Mesothelial cell of epicardium (in vitro differentiated cells): ENCODE data around the gene VEGFA. TPM values are rescaled to one million over a fixed set of nuclear protein-coding genes. Genes with fewer than 3 reads are reported as not detected.
A peak's percentile ranks its signal among the peaks of the same experiment; 100 is the strongest.

Experiments
- DNase-seq, 2 experiments: peaks; one replicate each; pipeline ENCODE4 v3.0.0; 2021; ENCODE audit warnings: low spot score in 2 of 2; ENCODE audit not compliant: unreplicated experiment in 2 of 2
- H3K27ac Mint-ChIP-seq: 2 replicates; pipeline ENCODE4 v1.8.0; 2021; ENCODE audit warnings: mixed read lengths
- H3K27me3 Mint-ChIP-seq: 2 replicates; pipeline ENCODE4 v1.8.0; 2021; ENCODE audit warnings: low read depth, mixed read lengths
- H3K36me3 Mint-ChIP-seq: 2 replicates; pipeline ENCODE4 v1.8.0; 2021; ENCODE audit warnings: mixed read lengths
- H3K4me1 Mint-ChIP-seq: 2 replicates; pipeline ENCODE4 v1.8.0; 2021; ENCODE audit warnings: mixed read lengths
- H3K4me3 Mint-ChIP-seq: 2 replicates; pipeline ENCODE4 v1.8.0; 2021; ENCODE audit warnings: mild to moderate bottlenecking, moderate library complexity, mixed read lengths
- H3K9me3 Mint-ChIP-seq: 2 replicates; pipeline ENCODE4 v1.8.0; 2021; ENCODE audit warnings: mixed read lengths
- CTCF ChIP-seq: fragments of 200-600 bp; sonication (generic); IDR thresholded peaks from one replicate; pipeline ENCODE4 v1.5.0; 2021; ENCODE audit warnings: antibody characterized with exemption; ENCODE audit not compliant: unreplicated experiment
- total RNA-seq: library from RNA; stranded (reverse); gene quantifications from 3 replicates; pipeline ENCODE4 v1.2.1, GENCODE V29; 2021

VEGFA gene
- total RNA-seq, 1 donor from 2014 or later = 185 TPM

- no peaks in the 10 kb centered on the region for H3K36me3 Mint-ChIP-seq
- H3K4me1 Mint-ChIP-seq = peaks cover 20% of the 10 kb centered on the region
- H3K27ac Mint-ChIP-seq = no peak overlapping the region
- no peak for TF ChIP-seq CTCF
- peaks cover 4% of the 10 kb centered on the region for H3K9me3 Mint-ChIP-seq
- H3K4me3 Mint-ChIP-seq = no peak overlapping the region
- no peaks in the 10 kb centered on the region for H3K27me3 Mint-ChIP-seq
- DNase-seq = no peak
These were observed 33.2 kb upstream of the VEGFA start for GRCh38 chr6:43736844-43737243.

DNA sequence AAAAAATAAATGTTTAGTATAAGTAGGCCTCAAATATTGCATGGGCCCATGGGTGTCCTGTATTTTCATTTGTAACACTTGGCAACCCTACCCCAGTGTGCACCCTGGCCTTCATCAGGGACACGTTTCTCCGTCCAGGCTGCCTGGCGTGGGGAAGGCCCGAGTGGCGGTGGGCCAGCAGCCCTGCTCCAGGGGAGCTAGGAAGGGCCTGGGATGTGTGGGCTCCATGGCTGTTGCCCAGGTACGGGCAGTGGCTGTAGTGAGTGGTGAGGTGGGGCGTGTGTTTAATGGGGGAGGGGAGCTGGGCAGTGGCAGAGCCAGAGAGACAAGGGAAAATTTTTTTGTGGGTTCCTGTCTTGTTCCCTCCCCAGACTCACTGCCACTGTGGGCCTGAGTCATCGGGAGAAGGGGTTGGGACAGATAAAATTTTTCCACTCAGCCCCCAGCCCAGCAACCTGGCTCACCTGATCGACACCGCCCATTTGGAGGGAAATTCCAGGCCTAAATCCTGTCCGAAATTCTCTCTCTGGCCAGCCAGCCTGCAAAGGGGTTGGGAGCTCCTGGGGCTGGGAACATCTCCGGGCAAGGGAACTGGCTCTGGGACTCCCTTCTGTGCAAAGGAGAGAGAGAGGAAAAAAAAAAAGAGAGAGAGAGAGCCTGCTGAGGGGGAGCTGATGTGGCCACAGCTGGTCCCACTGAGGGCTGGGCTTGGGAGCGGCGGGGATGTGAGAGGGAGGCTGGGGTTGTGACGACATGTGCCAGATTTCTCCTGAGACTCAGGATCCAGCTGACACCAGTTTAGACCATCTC is 32.5 kb upstream of the VEGFA start:
- TF ChIP-seq CTCF = no peak
- no peaks in the 10 kb centered on the region for H3K27me3 Mint-ChIP-seq
- H3K36me3 Mint-ChIP-seq = no peaks in the 10 kb centered on the region
- H3K4me1 Mint-ChIP-seq = peaks cover 21% of the 10 kb centered on the region
- DNase-seq = no peak
- no peak overlapping the region for H3K4me3 Mint-ChIP-seq
- no peaks in the 10 kb centered on the region for H3K9me3 Mint-ChIP-seq
- peak overlapping the region; percentile 9 for H3K27ac Mint-ChIP-seq

DNA sequence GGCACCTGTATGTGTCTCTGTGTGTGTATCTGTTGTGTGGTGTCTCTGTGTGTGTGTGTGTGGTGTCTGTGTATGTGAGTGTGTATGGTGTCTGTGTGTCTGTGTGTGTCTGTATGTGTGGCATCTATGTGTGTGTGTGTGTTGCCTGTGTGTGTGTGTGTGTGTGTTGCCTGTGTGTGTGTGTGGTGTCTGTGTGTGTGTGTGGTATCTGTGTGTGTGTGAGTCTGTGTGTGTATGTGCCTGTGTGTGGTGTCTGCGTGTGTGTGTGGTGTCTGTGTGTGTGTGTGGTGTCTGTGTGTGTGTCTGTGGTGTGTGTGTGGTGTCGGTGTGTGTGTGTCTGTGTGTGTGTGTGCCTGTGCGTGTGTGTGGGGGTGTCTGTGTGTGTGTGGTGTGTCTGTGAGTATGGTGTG is 31.7 kb upstream of the VEGFA start:
- no peaks in the 10 kb centered on the region for H3K36me3 Mint-ChIP-seq
- H3K9me3 Mint-ChIP-seq = no peaks in the 10 kb centered on the region
- H3K27ac Mint-ChIP-seq = no peak overlapping the region
- no peak for TF ChIP-seq CTCF
- no peak for DNase-seq
- H3K4me1 Mint-ChIP-seq = peaks cover 23% of the 10 kb centered on the region
- no peak overlapping the region for H3K4me3 Mint-ChIP-seq
- no peaks in the 10 kb centered on the region for H3K27me3 Mint-ChIP-seq

- TF ChIP-seq CTCF = no peak
- H3K9me3 Mint-ChIP-seq = no peaks in the 10 kb centered on the region
- H3K4me3 Mint-ChIP-seq = no peak overlapping the region
- peaks cover 23% of the 10 kb centered on the region for H3K4me1 Mint-ChIP-seq
- no peaks in the 10 kb centered on the region for H3K36me3 Mint-ChIP-seq
- H3K27ac Mint-ChIP-seq = no peak overlapping the region
- no peak for DNase-seq
- H3K27me3 Mint-ChIP-seq = no peaks in the 10 kb centered on the region
These were observed 31.0 kb upstream of the VEGFA start for GRCh38 chr6:43738877-43739641.

DNA sequence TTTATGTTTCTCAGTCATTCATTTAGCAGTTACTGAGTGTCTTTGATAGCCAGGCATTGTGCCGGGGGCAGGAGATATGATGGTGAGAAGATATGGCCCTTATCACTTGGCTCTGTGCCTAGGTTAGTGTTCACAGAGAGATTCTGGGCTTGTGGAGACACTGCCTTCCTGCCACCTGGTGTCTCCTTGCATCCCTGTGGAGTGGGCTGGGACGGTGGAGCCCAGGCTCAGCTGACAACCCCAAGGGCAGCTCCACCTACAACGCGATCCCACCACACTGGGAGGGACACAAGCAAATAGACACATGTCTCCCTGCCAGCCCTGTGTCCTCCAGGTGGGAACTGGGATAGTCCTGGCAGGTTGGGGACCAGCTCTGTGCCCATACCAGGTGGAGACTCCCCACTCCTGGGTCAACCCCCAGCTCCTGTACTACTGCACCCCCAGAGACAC is 30.3 kb upstream of the VEGFA start:
- H3K4me1 Mint-ChIP-seq = peaks cover 28% of the 10 kb centered on the region
- no peak overlapping the region for H3K4me3 Mint-ChIP-seq
- no peak for TF ChIP-seq CTCF
- no peaks in the 10 kb centered on the region for H3K27me3 Mint-ChIP-seq
- H3K9me3 Mint-ChIP-seq = no peaks in the 10 kb centered on the region
- no peak for DNase-seq
- H3K36me3 Mint-ChIP-seq = no peaks in the 10 kb centered on the region
- H3K27ac Mint-ChIP-seq = no peak overlapping the region
